Astrocyte (in vitro differentiated cells and primary cell): ENCODE data around the gene GBA3. TPM values are rescaled to one million over a fixed set of nuclear protein-coding genes. Genes with fewer than 3 reads are reported as not detected.

ENCODE experiments used
- DNase-seq: peaks from one replicate; pipeline ENCODE4 v3.0.0-alpha.2; 2010; ENCODE audit warnings: low read depth
- FAIRE-seq: peaks from 2 replicates; lab custom pipeline; 2011; peaks lifted over from hg19 to GRCh38; lab: Jason Lieb, UNC
- H2AFZ ChIP-seq: 2 replicates; pipeline ENCODE4 v1.6.0; 2012; ENCODE audit warnings: low read depth, low read length, inconsistent platforms
- H3K27ac ChIP-seq: 2 replicates; pipeline ENCODE4 v1.5.1; 2011; ENCODE audit warnings: low read depth, low read length, inconsistent platforms
- H3K27me3 ChIP-seq: 2 replicates; pipeline ENCODE4 v1.6.0; 2011; ENCODE audit warnings: low read length, inconsistent platforms; ENCODE audit not compliant: insufficient read depth
- H3K36me3 ChIP-seq: 2 replicates; pipeline ENCODE4 v1.5.1; 2011; ENCODE audit warnings: low read length, inconsistent platforms; ENCODE audit not compliant: insufficient read depth
- H3K4me1 ChIP-seq: 2 replicates; pipeline ENCODE4 v1.5.1; 2011; ENCODE audit warnings: low read length, inconsistent platforms; ENCODE audit not compliant: insufficient read depth
- H3K4me2 ChIP-seq: 2 replicates; pipeline ENCODE4 v1.6.0; 2012; ENCODE audit warnings: low read length, inconsistent platforms
- H3K4me3 ChIP-seq: 2 replicates; pipeline ENCODE4 v1.5.1; 2011; ENCODE audit warnings: low read depth, mild to moderate bottlenecking, low read length, inconsistent platforms; ENCODE audit not compliant: insufficient read depth
- H3K79me2 ChIP-seq: 2 replicates; pipeline ENCODE4 v1.6.0; 2012; ENCODE audit warnings: mild to moderate bottlenecking, low read length, inconsistent platforms; ENCODE audit not compliant: insufficient read depth
- H3K9ac ChIP-seq: 2 replicates; pipeline ENCODE4 v1.6.0; 2012; ENCODE audit warnings: mild to moderate bottlenecking, low read length, inconsistent platforms
- H3K9me3 ChIP-seq: 2 replicates; pipeline ENCODE4 v1.5.1; 2012; ENCODE audit warnings: low read depth, mild to moderate bottlenecking, low read length, inconsistent platforms; ENCODE audit not compliant: insufficient read depth
- H4K20me1 ChIP-seq: 2 replicates; pipeline ENCODE4 v1.6.0; 2012; ENCODE audit warnings: low read length, inconsistent platforms; ENCODE audit not compliant: insufficient read depth
- H3K27ac Mint-ChIP-seq: one replicate; pipeline ENCODE4 v1.8.0; 2021; ENCODE audit warnings: mild to moderate bottlenecking, mixed read lengths; ENCODE audit not compliant: unreplicated experiment
- H3K27me3 Mint-ChIP-seq: one replicate; pipeline ENCODE4 v1.8.0; 2021; ENCODE audit warnings: low read depth, mixed read lengths; ENCODE audit not compliant: unreplicated experiment
- H3K36me3 Mint-ChIP-seq: one replicate; pipeline ENCODE4 v1.8.0; 2021; ENCODE audit warnings: low read depth, mixed read lengths; ENCODE audit not compliant: unreplicated experiment
- H3K4me1 Mint-ChIP-seq: one replicate; pipeline ENCODE4 v1.8.0; 2021; ENCODE audit warnings: low read depth, mixed read lengths; ENCODE audit not compliant: unreplicated experiment
- H3K4me3 Mint-ChIP-seq: one replicate; pipeline ENCODE4 v1.8.0; 2021; ENCODE audit warnings: mild to moderate bottlenecking, moderate library complexity, mixed read lengths; ENCODE audit not compliant: unreplicated experiment
- H3K9me3 Mint-ChIP-seq: one replicate; pipeline ENCODE4 v1.8.0; 2021; ENCODE audit warnings: mild to moderate bottlenecking, mixed read lengths; ENCODE audit not compliant: unreplicated experiment
- CTCF ChIP-seq: IDR thresholded peaks from 2 replicates; pipeline ENCODE4 v1.5.1; 2011; ENCODE audit warnings: low read depth, mild to moderate bottlenecking, inconsistent platforms, low read length, moderate library complexity; ENCODE audit not compliant: insufficient read depth
- EZH2 ChIP-seq: IDR thresholded peaks from 2 replicates; pipeline ENCODE4 v1.6.1; 2012; ENCODE audit warnings: mild to moderate bottlenecking, low read length, inconsistent platforms; ENCODE audit not compliant: insufficient read depth
- total RNA-seq: library from RNA; stranded (reverse); gene quantifications from 2 replicates; pipeline ENCODE4 v1.2.1, GENCODE V29; 2021

GBA3 gene
- total RNA-seq, 1 donor from 2014 or later: not detected

GRCh38 chr4:22801391-22801790 lies 108.7 kb downstream of the GBA3 start:
- Mint-ChIP-seq H3K27me3 (no peaks in the 10 kb centered on the region), H3K9me3 (no peaks in the 10 kb centered on the region), H3K4me3 (no peak overlapping the region), H3K27ac (no peak overlapping the region), H3K36me3 (no peaks in the 10 kb centered on the region), H3K4me1 (no peaks in the 10 kb centered on the region)
- TF ChIP-seq EZH2 (no peak), CTCF (no peak)
- Histone ChIP-seq H3K4me2 (no peak overlapping the region), H3K9me3 (no peaks in the 10 kb centered on the region), H3K36me3 (no peaks in the 10 kb centered on the region), H3K27me3 (no peaks in the 10 kb centered on the region), H3K27ac (no peak overlapping the region), H4K20me1 (no peaks in the 10 kb centered on the region), H3K4me3 (no peak overlapping the region), H3K9ac (no peak overlapping the region), H2AFZ (no peak overlapping the region), H3K79me2 (no peaks in the 10 kb centered on the region), H3K4me1 (no peaks in the 10 kb centered on the region)
- DNase-seq (no peak), FAIRE-seq (no peak)

GRCh38 chr4:22802876-22803275 lies 110.1 kb downstream of the GBA3 start:
- no peaks in the 10 kb centered on the region for H3K36me3 ChIP-seq
- H4K20me1 ChIP-seq: no peaks in the 10 kb centered on the region
- Mint-ChIP-seq H3K36me3 (no peaks in the 10 kb centered on the region), H3K27ac (no peak overlapping the region), H3K4me3 (no peak overlapping the region), H3K27me3 (no peaks in the 10 kb centered on the region), H3K4me1 (no peaks in the 10 kb centered on the region), H3K9me3 (no peaks in the 10 kb centered on the region)
- TF ChIP-seq CTCF: no peak
- no peak for TF ChIP-seq EZH2
- H2AFZ ChIP-seq: no peak overlapping the region
- H3K4me3 ChIP-seq: no peak overlapping the region
- no peaks in the 10 kb centered on the region for H3K27me3 ChIP-seq
- H3K9me3 ChIP-seq: no peaks in the 10 kb centered on the region
- H3K4me2 ChIP-seq: no peak overlapping the region
- no peaks in the 10 kb centered on the region for H3K4me1 ChIP-seq
- no peak overlapping the region for H3K27ac ChIP-seq
- no peaks in the 10 kb centered on the region for H3K79me2 ChIP-seq
- H3K9ac ChIP-seq: no peak overlapping the region
- no peak for FAIRE-seq
- no peak for DNase-seq

GRCh38 chr4:22803512-22803911 lies 110.8 kb downstream of the GBA3 start:
- H4K20me1 ChIP-seq: no peaks in the 10 kb centered on the region
- Mint-ChIP-seq H3K36me3 (no peaks in the 10 kb centered on the region), H3K27ac (no peak overlapping the region), H3K4me1 (no peaks in the 10 kb centered on the region), H3K9me3 (no peaks in the 10 kb centered on the region), H3K27me3 (peaks cover 2% of the 10 kb centered on the region), H3K4me3 (no peak overlapping the region)
- no peaks in the 10 kb centered on the region for H3K36me3 ChIP-seq
- H3K4me3 ChIP-seq: no peak overlapping the region
- H3K27ac ChIP-seq: no peak overlapping the region
- H3K4me1 ChIP-seq: no peaks in the 10 kb centered on the region
- H3K27me3 ChIP-seq: no peaks in the 10 kb centered on the region
- no peak for TF ChIP-seq EZH2
- no peak for TF ChIP-seq CTCF
- H3K9me3 ChIP-seq: no peaks in the 10 kb centered on the region
- no peaks in the 10 kb centered on the region for H3K79me2 ChIP-seq
- DNase-seq (no peak), FAIRE-seq (no peak)
- no peak overlapping the region for H3K9ac ChIP-seq
- no peak overlapping the region for H3K4me2 ChIP-seq
- no peak overlapping the region for H2AFZ ChIP-seq
